Neuronal stem cell (in vitro differentiated cells): ENCODE data around the gene CGB1.
"Not testable (repeated sequence)": the region's sequence is repeated elsewhere in the genome, so short reads cannot be mapped to it uniquely, and the experiment has no call there.

ENCODE experiments used
- DNase-seq: peaks from one replicate; pipeline ENCODE4 v3.0.0-alpha.2; 2013; ENCODE audit warnings: low spot score
- H2AFZ ChIP-seq: one replicate; pipeline ENCODE4 v1.6.1; 2013; ENCODE audit warnings: mild to moderate bottlenecking, low read length, inconsistent platforms
- H2AK5ac ChIP-seq: 2 replicates; pipeline ENCODE4 v1.6.1; 2013; ENCODE audit warnings: low read depth, mild to moderate bottlenecking, inconsistent platforms, low read length, moderate library complexity, mixed read lengths
- H2BK120ac ChIP-seq: 2 replicates; pipeline ENCODE4 v1.6.1; 2013; ENCODE audit warnings: low read depth, mild to moderate bottlenecking, inconsistent platforms, low read length, moderate library complexity, mixed read lengths
- H2BK12ac ChIP-seq: one replicate; pipeline ENCODE4 v1.6.1; 2013; ENCODE audit warnings: low read length, inconsistent platforms
- H2BK15ac ChIP-seq: 2 replicates; pipeline ENCODE4 v1.6.1; 2013; ENCODE audit warnings: mild to moderate bottlenecking, low read length, inconsistent platforms, mixed read lengths
- H2BK5ac ChIP-seq: one replicate; pipeline ENCODE4 v1.6.1; 2013; ENCODE audit warnings: inconsistent platforms, mild to moderate bottlenecking, low read length, moderate library complexity
- H3K14ac ChIP-seq: one replicate; pipeline ENCODE4 v1.6.1; 2013; ENCODE audit warnings: low read length, inconsistent platforms
- H3K18ac ChIP-seq: 2 replicates; pipeline ENCODE4 v1.6.1; 2013; ENCODE audit warnings: low read length, inconsistent platforms
- H3K23ac ChIP-seq: 2 replicates; pipeline ENCODE4 v1.6.1; 2013; ENCODE audit warnings: low read depth, mild to moderate bottlenecking, mixed read lengths, low read length, inconsistent platforms; ENCODE audit not compliant: poor library complexity
- H3K27ac ChIP-seq: replicated peaks from 3 replicates; pipeline ENCODE4 v1.5.1; 2013; ENCODE audit warnings: low read length, inconsistent platforms
- H3K27me3 ChIP-seq, 3 experiments: 2 replicates each; pipeline ENCODE4 v1.6.1; 2013; ENCODE audit warnings: low read length in 3 of 3, mild to moderate bottlenecking in 2 of 3, inconsistent platforms in 1 of 3, low read depth in 1 of 3, mixed read lengths in 1 of 3, moderate library complexity in 1 of 3; ENCODE audit not compliant: control insufficient read depth in 3 of 3, insufficient read depth in 3 of 3
- H3K36me3 ChIP-seq, 2 donors: replicated peaks in 1 of 2; 2 replicates each; pipeline ENCODE4 v1.6.1; 2013; ENCODE audit warnings: low read length in 2 of 2; ENCODE audit not compliant: control insufficient read depth in 2 of 2, insufficient read depth in 2 of 2
- H3K4ac ChIP-seq: 2 replicates; pipeline ENCODE4 v1.6.1; 2013; ENCODE audit warnings: inconsistent platforms, mild to moderate bottlenecking, low read length, moderate library complexity
- H3K4me1 ChIP-seq, 2 donors: 1 replicate in 1 of 2; 2 replicates in 1 of 2; pipeline ENCODE4 v1.6.1; 2013; ENCODE audit warnings: low read length in 2 of 2, low read depth in 1 of 2; ENCODE audit not compliant: control insufficient read depth in 2 of 2, insufficient read depth in 1 of 2
- H3K4me2 ChIP-seq: one replicate; pipeline ENCODE4 v1.6.1; 2013; ENCODE audit warnings: mild to moderate bottlenecking, low read length, inconsistent platforms; ENCODE audit not compliant: insufficient read depth, poor library complexity, severe bottlenecking
- H3K4me3 ChIP-seq, 2 donors: 2 replicates each; pipeline ENCODE4 v1.5.1; 2013; ENCODE audit warnings: low read length in 2 of 2, mild to moderate bottlenecking in 2 of 2, inconsistent platforms in 1 of 2, moderate library complexity in 1 of 2
- H3K79me1 ChIP-seq: one replicate; pipeline ENCODE4 v1.6.1; 2013; ENCODE audit warnings: low read depth, mild to moderate bottlenecking, inconsistent platforms, low read length, moderate library complexity
- H3K9ac ChIP-seq: one replicate; pipeline ENCODE4 v1.6.1; 2013; ENCODE audit warnings: mild to moderate bottlenecking, low read depth, low read length, inconsistent platforms; ENCODE audit not compliant: poor library complexity
- H3K9me3 ChIP-seq, 2 donors: replicated peaks in 1 of 2; 2 replicates each; pipeline versions ENCODE3 to v1.6.1; 2013; ENCODE audit warnings: low read length in 2 of 2, mild to moderate bottlenecking in 2 of 2, inconsistent platforms in 1 of 2, low read depth in 1 of 2, mixed read lengths in 1 of 2, moderate library complexity in 1 of 2; ENCODE audit not compliant: control insufficient read depth in 2 of 2, insufficient read depth in 1 of 2
- H4K8ac ChIP-seq: one replicate; pipeline ENCODE4 v1.6.1; 2013; ENCODE audit warnings: low read depth, mild to moderate bottlenecking, inconsistent platforms, low read length, moderate library complexity
- H4K91ac ChIP-seq: one replicate; pipeline ENCODE4 v1.6.1; 2013; ENCODE audit warnings: low read length, low read depth, mild to moderate bottlenecking, inconsistent platforms; ENCODE audit not compliant: poor library complexity
- WGBS, 2 donors: extraction: QIAGEN DNeasy Blood & Tissue Kit; methylation state at CpG; one replicate each; pipeline ENCODE4 v1.1.7; 2013; ENCODE audit warnings: missing lambda C conversion rate in 2 of 2, mixed read lengths in 1 of 2; ENCODE audit not compliant: insufficient read length in 2 of 2, insufficient replicate concordance in 1 of 2; ENCODE audit errors: extremely low coverage in 2 of 2; 5-methylcytosine and 5-hydroxymethylcytosine counted together

The CGB1 gene

DNA sequence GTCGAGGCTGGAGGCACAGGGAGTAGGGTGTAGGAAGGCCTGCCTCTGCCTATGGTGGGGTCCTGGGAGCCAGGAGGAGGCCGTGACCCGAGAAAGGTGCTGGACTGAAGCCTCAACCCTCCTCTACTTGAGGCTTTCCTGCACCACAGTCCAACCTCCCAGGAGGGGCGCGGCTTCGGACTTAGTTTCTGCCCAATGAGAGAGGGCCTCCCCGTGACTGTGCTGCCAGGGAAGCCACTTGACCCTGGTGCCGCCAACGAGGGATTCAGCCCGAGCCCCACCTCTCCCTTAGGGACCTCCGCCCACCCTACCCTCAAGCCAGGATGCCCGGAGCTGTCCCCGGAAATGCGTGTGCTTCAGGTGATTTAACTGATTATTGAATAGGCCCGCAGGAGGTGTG, 12.5 kb downstream of the CGB1 start, which contains the start of gene CGB3:
Gene CGB3 (minus strand): TSS at position 101 of the 400 bp plus-strand sequence. CDS start 362 bp downstream, outside the sequence.
- not testable (repeated sequence) for H3K9ac ChIP-seq, H2AFZ ChIP-seq, H2BK15ac ChIP-seq, H3K27ac ChIP-seq, H3K9me3 ChIP-seq, H3K23ac ChIP-seq, H3K4me1 ChIP-seq, H3K14ac ChIP-seq, H3K4me2 ChIP-seq, H3K4me3 ChIP-seq, H3K27me3 ChIP-seq, H2AK5ac ChIP-seq, H3K36me3 ChIP-seq, H4K8ac ChIP-seq, H3K18ac ChIP-seq, H2BK120ac ChIP-seq, H4K91ac ChIP-seq, H2BK5ac ChIP-seq, H2BK12ac ChIP-seq, H3K4ac ChIP-seq, DNase-seq, H3K79me1 ChIP-seq
- no CpG with 5 or more reads among the region's 15 CpGs for WGBS, 2 donors

DNA sequence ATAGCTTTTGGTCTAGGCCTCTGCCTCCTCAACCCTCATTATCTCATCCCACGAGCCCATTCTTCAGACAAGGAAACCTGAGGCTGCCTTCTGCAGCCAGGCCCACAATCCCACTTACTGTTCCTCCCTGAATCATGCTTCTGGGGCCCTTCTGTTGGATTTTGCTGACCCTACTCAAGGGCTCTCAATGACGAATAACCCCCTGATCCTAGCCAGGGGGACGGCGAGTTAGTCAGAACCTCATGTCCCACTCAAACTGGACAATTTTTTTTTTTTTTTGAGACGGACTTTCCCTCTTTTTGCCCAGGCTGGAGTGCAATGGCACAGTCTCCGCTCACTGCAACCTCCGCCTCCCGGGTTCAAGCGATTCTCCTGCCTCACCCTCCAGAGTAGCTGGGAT, 14.6 kb downstream of the CGB1 start:
- H3K36me3 ChIP-seq, result peaks cover 0 to 2% of the 10 kb centered on the region in 2 donors
- H3K9me3 ChIP-seq, result no peaks in the 10 kb centered on the region
- no peak overlapping the region for H2BK5ac ChIP-seq
- no peak overlapping the region for H3K4me2 ChIP-seq
- peaks cover 9% of the 10 kb centered on the region in 2 donors for H3K4me1 ChIP-seq
- no peak overlapping the region for H4K8ac ChIP-seq
- DNase-seq, result no peak
- H3K27ac ChIP-seq, result no peak overlapping the region
- no peak overlapping the region for H3K23ac ChIP-seq
- no peak overlapping the region for H2BK12ac ChIP-seq
- no CpG with 5 or more reads among the region's 9 CpGs for WGBS, 2 donors
- no peak overlapping the region for H3K14ac ChIP-seq
- no peak overlapping the region for H3K18ac ChIP-seq
- H2BK15ac ChIP-seq, result no peak overlapping the region
- H2AK5ac ChIP-seq, result no peak overlapping the region
- no peak overlapping the region for H3K4me3 ChIP-seq
- H2AFZ ChIP-seq, result no peak overlapping the region
- no peak overlapping the region for H2BK120ac ChIP-seq
- no peak overlapping the region for H3K9ac ChIP-seq
- no peak overlapping the region for H4K91ac ChIP-seq
- peaks cover 0 to 25% (median 0%) of the 10 kb centered on the region in 3 experiments for H3K27me3 ChIP-seq
- H3K79me1 ChIP-seq, result no peaks in the 10 kb centered on the region
- no peak overlapping the region for H3K4ac ChIP-seq

DNA sequence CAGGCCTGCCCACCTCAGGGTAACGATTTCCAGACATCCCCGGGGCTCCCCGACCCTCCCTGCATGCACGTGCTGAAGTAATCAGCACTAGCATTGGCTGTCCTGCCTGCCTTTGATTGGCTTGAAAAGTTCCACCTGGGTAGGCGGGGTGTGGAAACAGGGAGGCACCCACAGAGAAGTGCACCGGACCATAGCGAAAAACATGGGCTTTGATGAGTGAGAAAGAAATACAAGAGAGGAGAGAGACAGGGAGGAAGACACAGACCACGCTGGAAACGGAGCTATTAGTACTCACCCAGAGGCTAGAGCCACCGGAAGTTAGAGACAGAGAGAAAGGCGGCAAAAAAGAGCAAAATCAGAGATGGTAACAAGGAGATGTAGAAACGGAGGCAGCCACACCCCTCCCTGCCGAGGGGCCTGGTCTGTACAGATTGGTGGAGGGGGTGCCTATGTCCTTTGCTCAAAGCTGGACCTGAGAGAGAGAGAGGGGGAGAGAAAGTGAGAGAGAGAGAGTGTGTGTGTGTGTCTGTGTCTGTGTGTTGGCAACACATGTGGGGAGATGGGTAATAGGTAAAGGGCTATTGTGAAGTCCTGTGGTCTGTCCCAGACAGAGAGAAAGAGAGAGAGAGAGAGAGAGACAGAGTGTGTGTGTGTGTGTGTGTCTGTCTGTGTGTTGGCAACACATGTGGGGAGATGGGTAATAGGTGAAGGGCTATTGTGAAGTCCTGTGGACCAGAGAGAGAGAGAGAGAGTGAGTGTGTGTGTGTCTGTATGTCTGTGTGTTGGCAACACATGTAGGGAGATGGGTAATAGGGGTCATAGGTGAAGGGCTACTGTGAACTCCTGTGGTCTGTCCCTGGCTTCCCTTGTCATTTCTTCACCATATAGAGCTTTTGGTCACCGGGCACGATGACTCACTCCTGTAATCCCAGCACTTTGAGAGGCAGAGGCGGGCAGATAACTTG, 15.5 kb downstream of the CGB1 start:
- Histone ChIP-seq H3K14ac (no peak overlapping the region), H3K4ac (no peak overlapping the region), H3K4me1 (peaks cover 9% of the 10 kb centered on the region in 2 donors), H2BK15ac (peak overlapping the region; percentile 37), H3K9me3 (no peaks in the 10 kb centered on the region), H3K27ac (no peak overlapping the region), H2BK12ac (no peak overlapping the region), H2AFZ (peak overlapping the region; percentile 82), H3K79me1 (no peaks in the 10 kb centered on the region), H2BK5ac (no peak overlapping the region), H3K4me3 (no peak overlapping the region), H3K4me2 (no peak overlapping the region), H4K91ac (no peak overlapping the region), H2AK5ac (no peak overlapping the region), H3K23ac (peak overlapping the region; percentile 47), H3K27me3 (peaks cover 0 to 25% (median 0%) of the 10 kb centered on the region in 3 experiments), H4K8ac (peak overlapping the region; percentile 43), H3K9ac (no peak overlapping the region), H3K18ac (no peak overlapping the region), H3K36me3 (peaks cover under 1 to 8% of the 10 kb centered on the region in 2 donors), H2BK120ac (no peak overlapping the region)
- WGBS, 2 donors, result no CpG with 5 or more reads among the region's 16 CpGs
- DNase-seq, result no peak

DNA sequence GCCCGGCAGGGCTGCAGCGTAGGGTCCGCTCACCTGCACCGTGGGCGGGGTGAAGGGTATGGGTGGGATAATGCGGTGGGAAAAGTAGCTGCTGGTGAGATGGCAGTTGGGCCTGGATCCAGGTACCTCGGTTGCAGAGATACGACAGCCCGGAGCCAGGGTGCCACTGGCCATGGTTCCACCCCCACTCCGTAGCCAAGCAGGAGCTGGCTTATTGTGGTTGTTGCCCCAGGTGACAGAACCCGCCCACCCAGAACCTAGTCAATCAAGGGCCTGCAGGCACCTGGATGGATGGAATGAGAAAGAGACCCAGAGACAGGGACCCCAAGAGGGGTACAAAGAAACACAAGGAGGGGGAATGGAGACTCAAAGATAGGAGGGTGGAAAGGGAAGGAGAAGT, 16.4 kb downstream of the CGB1 start:
- H3K9me3 ChIP-seq, result no peaks in the 10 kb centered on the region
- H3K79me1 ChIP-seq, result no peaks in the 10 kb centered on the region
- no peak overlapping the region for H3K18ac ChIP-seq
- H3K36me3 ChIP-seq, result peaks cover 6 to 17% of the 10 kb centered on the region in 2 donors
- H4K8ac ChIP-seq, result no peak overlapping the region
- no peak overlapping the region for H3K4me3 ChIP-seq
- no peak overlapping the region for H4K91ac ChIP-seq
- no CpG with 5 or more reads among the region's 11 CpGs for WGBS, 2 donors
- H2BK5ac ChIP-seq, result no peak overlapping the region
- no peak overlapping the region for H3K9ac ChIP-seq
- H3K4me2 ChIP-seq, result no peak overlapping the region
- H3K27me3 ChIP-seq, result peaks cover 0 to 25% (median 0%) of the 10 kb centered on the region in 3 experiments
- H2BK120ac ChIP-seq, result no peak overlapping the region
- no peak overlapping the region for H3K14ac ChIP-seq
- no peak overlapping the region for H2AK5ac ChIP-seq
- no peak overlapping the region for H2AFZ ChIP-seq
- no peak overlapping the region for H3K27ac ChIP-seq
- H2BK15ac ChIP-seq, result no peak overlapping the region
- H3K4me1 ChIP-seq, result peaks cover 9% of the 10 kb centered on the region in 2 donors
- DNase-seq, result no peak
- H2BK12ac ChIP-seq, result no peak overlapping the region
- H3K4ac ChIP-seq, result no peak overlapping the region
- peak overlapping the region; percentile 73 for H3K23ac ChIP-seq
